ENCODE results near the gene PAK1.

The PAK1 gene

GRCh38 chr11:77474684-77475060, 778 bp upstream of the PAK1 start:
- no peak for DNase-seq (ENCODE audit: low read depth in 2 of 2)

GRCh38 chr11:77472991-77473800, 698 bp downstream of the PAK1 start:
- peak in 1 of 2 donors; percentile 39 for DNase-seq (ENCODE audit: low read depth in 2 of 2)

GRCh38 chr11:77471558-77472193, 2.2 kb downstream of the PAK1 start:
- DNase-seq (ENCODE audit: low read depth in 2 of 2): no peak

- DNase-seq (ENCODE audit: low read depth in 2 of 2): no peak
Observed at GRCh38 chr11:77470971-77471370, 2.9 kb downstream of the PAK1 start.

GRCh38 chr11:77470504-77470903, 3.4 kb downstream of the PAK1 start:
- DNase-seq (ENCODE audit: low read depth in 2 of 2): no peak

GRCh38 chr11:77468527-77468926, 5.4 kb downstream of the PAK1 start:
- no peak for DNase-seq (ENCODE audit: low read depth in 2 of 2)

- no peak for DNase-seq (ENCODE audit: low read depth in 2 of 2)
Observed at GRCh38 chr11:77467993-77468392, 5.9 kb downstream of the PAK1 start.

- DNase-seq (ENCODE audit: low read depth in 2 of 2): no peak
Observed at GRCh38 chr11:77467233-77467632, 6.7 kb downstream of the PAK1 start.

GRCh38 chr11:77457340-77457739, 16.6 kb downstream of the PAK1 start:
- no peak for DNase-seq (ENCODE audit: low read depth in 2 of 2)

GRCh38 chr11:77455740-77456139, 18.2 kb downstream of the PAK1 start:
- no peak for DNase-seq (ENCODE audit: low read depth in 2 of 2)

GRCh38 chr11:77454867-77455655, 18.8 kb downstream of the PAK1 start:
- no peak for DNase-seq (ENCODE audit: low read depth in 2 of 2)

- DNase-seq (ENCODE audit: low read depth in 2 of 2): no peak
Observed at GRCh38 chr11:77450227-77450626, 23.7 kb downstream of the PAK1 start.

GRCh38 chr11:77449784-77450183, 24.1 kb downstream of the PAK1 start:
- DNase-seq (ENCODE audit: low read depth in 2 of 2): no peak

- DNase-seq (ENCODE audit: low read depth in 2 of 2): no peak
Observed at GRCh38 chr11:77449060-77449521, 24.8 kb downstream of the PAK1 start.

- DNase-seq (ENCODE audit: low read depth in 2 of 2): no peak
Observed at GRCh38 chr11:77448269-77448668, 25.6 kb downstream of the PAK1 start.

GRCh38 chr11:77446911-77447629, 26.8 kb downstream of the PAK1 start:
- no peak for DNase-seq (ENCODE audit: low read depth in 2 of 2)

- DNase-seq (ENCODE audit: low read depth in 2 of 2): no peak
Observed at GRCh38 chr11:77444261-77444660, 29.6 kb downstream of the PAK1 start.

GRCh38 chr11:77442394-77443053, 31.4 kb downstream of the PAK1 start:
- no peak for DNase-seq (ENCODE audit: low read depth in 2 of 2)

- no peak for DNase-seq (ENCODE audit: low read depth in 2 of 2)
Observed at GRCh38 chr11:77441426-77441825, 32.5 kb downstream of the PAK1 start.

- DNase-seq (ENCODE audit: low read depth in 2 of 2): no peak
Observed at GRCh38 chr11:77440678-77441077, 33.2 kb downstream of the PAK1 start.

GRCh38 chr11:77438487-77438886, 35.4 kb downstream of the PAK1 start:
- DNase-seq (ENCODE audit: low read depth in 2 of 2): no peak
